Measurements from ENCODE around the gene SH3GL1. TPM values are rescaled to one million over a fixed set of nuclear protein-coding genes. Genes with fewer than 3 reads are reported as not detected.

The SH3GL1 gene
- total RNA-seq, 2 donors from 2014 or later: 47.3 to 56.9 TPM

- H3K27me3 ChIP-seq (replicated peaks; ENCODE audit: insufficient read depth): no peaks in the 10 kb centered on the region
- no peaks in the 10 kb centered on the region for H3K36me3 ChIP-seq
- ATAC-seq (ENCODE audit: insufficient number of reproducible peaks, low FRiP score, low read depth): no peak
- peaks cover 10 to 12% of the 10 kb centered on the region in 2 donors for H3K4me1 ChIP-seq (ENCODE audit: control insufficient read depth in 1 of 2, low read depth in 2 of 2)
- DNase-seq (ENCODE audit: low spot score): no peak
- H3K9me3 ChIP-seq: no peaks in the 10 kb centered on the region
- H3K27ac ChIP-seq: no peak overlapping the region
- H3K4me3 ChIP-seq: no peak overlapping the region
- no peak for TF ChIP-seq CTCF (IDR thresholded peaks at IDR 0.05)
Measured at GRCh38 chr19:4414144-4414799, 13.9 kb upstream of the SH3GL1 start.

GRCh38 chr19:4413588-4413987, 13.2 kb upstream of the SH3GL1 start:
- no peaks in the 10 kb centered on the region for H3K36me3 ChIP-seq
- no peaks in the 10 kb centered on the region for H3K9me3 ChIP-seq
- H3K27me3 ChIP-seq (replicated peaks; ENCODE audit: insufficient read depth): no peaks in the 10 kb centered on the region
- no peak for TF ChIP-seq CTCF (IDR thresholded peaks at IDR 0.05)
- H3K27ac ChIP-seq: no peak overlapping the region
- DNase-seq (ENCODE audit: low spot score) (no peak), ATAC-seq (ENCODE audit: insufficient number of reproducible peaks, low FRiP score, low read depth) (no peak)
- peaks cover 10 to 12% of the 10 kb centered on the region in 2 donors for H3K4me1 ChIP-seq (ENCODE audit: control insufficient read depth in 1 of 2, low read depth in 2 of 2)
- H3K4me3 ChIP-seq: no peak overlapping the region

- ATAC-seq (ENCODE audit: insufficient number of reproducible peaks, low FRiP score, low read depth) (no peak), DNase-seq (ENCODE audit: low spot score) (no peak)
- Histone ChIP-seq H3K4me1 (ENCODE audit: control insufficient read depth in 1 of 2, low read depth in 2 of 2) (no peaks in the 10 kb centered on the region), H3K4me3 (no peak overlapping the region), H3K36me3 (no peaks in the 10 kb centered on the region), H3K27ac (no peak overlapping the region), H3K9me3 (no peaks in the 10 kb centered on the region), H3K27me3 (replicated peaks; ENCODE audit: insufficient read depth) (no peaks in the 10 kb centered on the region)
- TF ChIP-seq CTCF (IDR thresholded peaks at IDR 0.05): no peak
Measured at GRCh38 chr19:4409123-4409933, 9.0 kb upstream of the SH3GL1 start.

- no peak for TF ChIP-seq CTCF (IDR thresholded peaks at IDR 0.05)
- Histone ChIP-seq H3K27ac (no peak overlapping the region), H3K9me3 (no peaks in the 10 kb centered on the region), H3K36me3 (no peaks in the 10 kb centered on the region), H3K4me3 (no peak overlapping the region), H3K4me1 (ENCODE audit: control insufficient read depth in 1 of 2, low read depth in 2 of 2) (peaks cover 8 to 13% of the 10 kb centered on the region in 2 donors), H3K27me3 (replicated peaks; ENCODE audit: insufficient read depth) (no peaks in the 10 kb centered on the region)
- DNase-seq (ENCODE audit: low spot score) (no peak), ATAC-seq (ENCODE audit: insufficient number of reproducible peaks, low FRiP score, low read depth) (no peak)
Measured at GRCh38 chr19:4406626-4407025, 6.3 kb upstream of the SH3GL1 start.

GRCh38 chr19:4405977-4406376, 5.6 kb upstream of the SH3GL1 start:
- H3K9me3 ChIP-seq: no peaks in the 10 kb centered on the region
- H3K4me1 ChIP-seq (ENCODE audit: control insufficient read depth in 1 of 2, low read depth in 2 of 2): peaks cover 15 to 19% of the 10 kb centered on the region in 2 donors
- no peak overlapping the region for H3K4me3 ChIP-seq
- no peak for ATAC-seq (ENCODE audit: insufficient number of reproducible peaks, low FRiP score, low read depth)
- no peak overlapping the region for H3K27ac ChIP-seq
- H3K36me3 ChIP-seq: no peaks in the 10 kb centered on the region
- DNase-seq (ENCODE audit: low spot score): no peak
- no peak for TF ChIP-seq CTCF (IDR thresholded peaks at IDR 0.05)
- no peaks in the 10 kb centered on the region for H3K27me3 ChIP-seq (replicated peaks; ENCODE audit: insufficient read depth)
